H9 (cell line): Measurements from ENCODE around the gene CRK. TPM values are rescaled to one million over a fixed set of nuclear protein-coding genes. Genes with fewer than 3 reads are reported as not detected.

Experiments
- DNase-seq: peaks from one replicate; pipeline ENCODE4 v3.0.0-alpha.2; 2017
- H2AFZ ChIP-seq: one replicate; pipeline ENCODE4 v1.6.1; 2013; ENCODE audit warnings: mild to moderate bottlenecking, low read length, control low read depth, moderate library complexity
- H2AK5ac ChIP-seq: 2 replicates; pipeline ENCODE4 v1.6.1; 2013; ENCODE audit warnings: low read length, control low read depth, mixed read lengths; ENCODE audit not compliant: insufficient read length
- H2BK120ac ChIP-seq: one replicate; pipeline ENCODE4 v1.6.1; 2013; ENCODE audit warnings: low read depth, mild to moderate bottlenecking, low read length, control low read depth, inconsistent platforms; ENCODE audit not compliant: poor library complexity, severe bottlenecking
- H2BK12ac ChIP-seq: 2 replicates; pipeline ENCODE4 v1.6.1; 2013; ENCODE audit warnings: low read length, control low read depth, mixed read lengths, low read depth; ENCODE audit not compliant: insufficient read length
- H2BK15ac ChIP-seq: 2 replicates; pipeline ENCODE4 v1.6.1; 2013; ENCODE audit warnings: low read depth, low read length, control low read depth
- H2BK20ac ChIP-seq: one replicate; pipeline ENCODE4 v1.6.1; 2013; ENCODE audit warnings: low read depth, mild to moderate bottlenecking, low read length, control low read depth, inconsistent platforms; ENCODE audit not compliant: poor library complexity, severe bottlenecking
- H2BK5ac ChIP-seq: 2 replicates; pipeline ENCODE4 v1.6.1; 2013; ENCODE audit warnings: low read length, control low read depth, mixed read lengths; ENCODE audit not compliant: insufficient read length
- H3K14ac ChIP-seq: 2 replicates; pipeline ENCODE4 v1.6.1; 2013; ENCODE audit warnings: low read length, control low read depth; ENCODE audit not compliant: insufficient read depth
- H3K18ac ChIP-seq: 2 replicates; pipeline ENCODE4 v1.6.1; 2013; ENCODE audit warnings: low read depth, mild to moderate bottlenecking, mixed read lengths, low read length, control low read depth; ENCODE audit not compliant: insufficient read length
- H3K23ac ChIP-seq: 2 replicates; pipeline ENCODE4 v1.6.1; 2013; ENCODE audit warnings: low read length, control low read depth, mixed read lengths, low read depth; ENCODE audit not compliant: insufficient read length
- H3K23me2 ChIP-seq: 2 replicates; pipeline ENCODE4 v1.6.1; 2013; ENCODE audit warnings: low read depth, mild to moderate bottlenecking, mixed read lengths, low read length, control low read depth; ENCODE audit not compliant: insufficient read length, poor library complexity, severe bottlenecking
- H3K27ac ChIP-seq: 2 replicates; pipeline ENCODE4 v1.5.1; 2013; ENCODE audit warnings: low read length, control low read depth, mixed read lengths, low read depth; ENCODE audit not compliant: insufficient read length
- H3K27me3 ChIP-seq: 2 replicates; pipeline ENCODE4 v1.6.1; 2013; ENCODE audit warnings: low read length, control low read depth, inconsistent platforms; ENCODE audit not compliant: insufficient read depth
- H3K4ac ChIP-seq: 2 replicates; pipeline ENCODE4 v1.6.1; 2013; ENCODE audit warnings: low read depth, mild to moderate bottlenecking, control low read depth, inconsistent platforms, low read length, moderate library complexity
- H3K4me1 ChIP-seq: 2 replicates; pipeline ENCODE4 v1.6.1; 2013; ENCODE audit warnings: low read length, control low read depth, inconsistent platforms; ENCODE audit not compliant: insufficient read depth
- H3K4me2 ChIP-seq: 2 replicates; pipeline ENCODE4 v1.6.1; 2013; ENCODE audit warnings: low read length, control low read depth, mixed read lengths; ENCODE audit not compliant: insufficient read length, insufficient read depth
- H3K56ac ChIP-seq: 2 replicates; pipeline ENCODE4 v1.6.1; 2013; ENCODE audit warnings: low read depth, mild to moderate bottlenecking, mixed read lengths, low read length, control low read depth; ENCODE audit not compliant: insufficient read length
- H3K79me1 ChIP-seq: 2 replicates; pipeline ENCODE4 v1.6.1; 2013; ENCODE audit warnings: low read depth, mild to moderate bottlenecking, moderate library complexity, low read length, control low read depth, inconsistent platforms; ENCODE audit not compliant: insufficient read depth, poor library complexity, severe bottlenecking
- H3K79me2 ChIP-seq: 2 replicates; pipeline ENCODE4 v1.6.1; 2013; ENCODE audit warnings: low read length, control low read depth, inconsistent platforms; ENCODE audit not compliant: insufficient read depth
- H3K9ac ChIP-seq: 2 replicates; pipeline ENCODE4 v1.6.1; 2013; ENCODE audit warnings: low read length, control low read depth, mixed read lengths; ENCODE audit not compliant: insufficient read length; ENCODE audit errors: extremely low read depth
- H3K9me3 ChIP-seq: one replicate; pipeline ENCODE4 v1.6.1; 2013; ENCODE audit warnings: low read depth, low read length, inconsistent platforms; ENCODE audit not compliant: control insufficient read depth
- H3T11ph ChIP-seq: one replicate; pipeline ENCODE4 v1.6.1; 2013; ENCODE audit warnings: mild to moderate bottlenecking, low read length, control low read depth, inconsistent platforms
- H4K20me1 ChIP-seq: one replicate; pipeline ENCODE4 v1.6.1; 2013; ENCODE audit not compliant: control insufficient read depth, insufficient read length, insufficient read depth
- H4K5ac ChIP-seq: 2 replicates; pipeline ENCODE4 v1.6.1; 2013; ENCODE audit warnings: low read depth, mild to moderate bottlenecking, mixed read lengths, low read length, control low read depth; ENCODE audit not compliant: insufficient read length
- H4K8ac ChIP-seq: replicated peaks from 2 replicates; pipeline ENCODE4 v1.6.1; 2013; ENCODE audit warnings: low read length, control low read depth, mixed read lengths, low read depth; ENCODE audit not compliant: insufficient read length
- H4K91ac ChIP-seq: 2 replicates; pipeline ENCODE4 v1.6.1; 2013; ENCODE audit warnings: low read depth, mild to moderate bottlenecking, moderate library complexity, mixed read lengths, low read length, control low read depth; ENCODE audit not compliant: insufficient read length
- H3K27ac Mint-ChIP-seq, 3 experiments: 2 replicates in 2 of 3; 3 replicates in 1 of 3; pipeline ENCODE4 v1.8.0; 2020 to 2021; ENCODE audit warnings: mixed read lengths in 3 of 3, mild to moderate bottlenecking in 1 of 3, moderate library complexity in 1 of 3
- H3K27me3 Mint-ChIP-seq: 2 replicates; pipeline ENCODE4 v1.8.0; 2021; ENCODE audit warnings: low read depth, mild to moderate bottlenecking, moderate library complexity, mixed read lengths
- H3K36me3 Mint-ChIP-seq, 3 experiments: 2 replicates in 2 of 3; 3 replicates in 1 of 3; pipeline ENCODE4 v1.8.0; 2020 to 2021; ENCODE audit warnings: low read depth in 3 of 3, mixed read lengths in 3 of 3; ENCODE audit not compliant: insufficient read depth in 1 of 3
- H3K4me1 Mint-ChIP-seq, 2 experiments: 2 replicates each; pipeline ENCODE4 v1.8.0; 2020; ENCODE audit warnings: mixed read lengths in 2 of 2
- H3K4me3 Mint-ChIP-seq, 2 experiments: 2 replicates in 1 of 2; 3 replicates in 1 of 2; pipeline ENCODE4 v1.8.0; 2020 to 2021; ENCODE audit warnings: mild to moderate bottlenecking in 2 of 2, mixed read lengths in 2 of 2, moderate library complexity in 1 of 2
- H3K9me3 Mint-ChIP-seq, 2 experiments: 2 replicates in 1 of 2; 3 replicates in 1 of 2; pipeline ENCODE4 v1.8.0; 2020; ENCODE audit warnings: mild to moderate bottlenecking in 2 of 2, mixed read lengths in 2 of 2, moderate library complexity in 1 of 2
- WGBS: extraction: QIAGEN DNeasy Blood & Tissue Kit; methylation state at CpG from one replicate; pipeline ENCODE4 v1.1.7; 2013; ENCODE audit warnings: missing lambda C conversion rate, low lambda C conversion rate, mixed read lengths; ENCODE audit not compliant: insufficient read length; ENCODE audit errors: extremely low coverage; 5-methylcytosine and 5-hydroxymethylcytosine counted together
- total RNA-seq: library from RNA; stranded (reverse); gene quantifications from 2 replicates; pipeline ENCODE4 v1.2.1, GENCODE V29; 2021
- TF ChIP-seq, protein P1 (sequence below): fragments of 200-600 bp; sonication (generic); conservative IDR thresholded peaks from 3 replicates; pipeline ENCODE4 v1.8.0; 2021; ENCODE audit warnings: antibody characterized with exemption, mild to moderate bottlenecking

CRK gene
- total RNA-seq, 1 experiment from 2014 or later = 58.9 TPM

DNA sequence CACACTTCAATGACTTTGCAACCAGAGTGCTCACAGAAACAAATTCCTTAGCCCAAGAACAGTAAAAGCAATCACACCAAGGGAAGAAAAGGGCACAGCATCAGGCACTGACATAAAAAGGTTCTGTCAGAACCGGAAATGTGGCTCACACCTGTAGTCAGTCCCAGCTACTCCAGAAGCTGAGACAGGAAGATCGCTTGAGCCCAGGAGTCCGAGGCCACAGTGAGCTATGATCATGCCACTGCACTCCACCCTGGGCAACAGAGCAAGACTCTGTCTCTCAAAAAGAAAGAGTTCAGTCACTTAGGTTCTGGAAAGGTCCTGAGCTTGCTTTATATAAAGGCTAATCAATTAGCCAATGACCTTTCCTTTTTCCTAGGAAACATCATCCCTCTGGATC is 78.7 kb downstream of the CRK start:
- no peaks in the 10 kb centered on the region; the same call in 1 of the 2 replicates for H3K4me1 ChIP-seq
- H4K91ac ChIP-seq = no peak overlapping the region
- no peaks in the 10 kb centered on the region for H4K20me1 ChIP-seq

More for the DNA sequence above, 78.7 kb downstream of the CRK start:
- Mint-ChIP-seq H3K27me3 (no peaks in the 10 kb centered on the region), H3K9me3 (no peaks in the 10 kb centered on the region), H3K4me3 (no peak overlapping the region), H3K36me3 (peaks cover 5 to 34% (median 22%) of the 10 kb centered on the region in 3 experiments; a peak in 6 of 7 replicates), H3K4me1 (peaks cover 48 to 60% of the 10 kb centered on the region in 2 experiments), H3K27ac (peak overlapping the region in 2 of 3 experiments; percentile 39 to 67; a peak in 2 of 7 replicates)
- Histone ChIP-seq H4K8ac (no peak overlapping the region), H3K27ac (no peak overlapping the region), H3K9ac (no peak overlapping the region), H3K23ac (no peak overlapping the region), H3K18ac (no peak overlapping the region), H3K14ac (no peak overlapping the region), H3K23me2 (no peaks in the 10 kb centered on the region), H2BK12ac (no peak overlapping the region), H3K4me2 (no peak overlapping the region), H4K5ac (no peak overlapping the region), H3K56ac (no peak overlapping the region), H3K79me2 (peaks cover 95% of the 10 kb centered on the region), H2BK120ac (no peak overlapping the region), H2BK5ac (no peak overlapping the region), H2AFZ (no peak overlapping the region), H3K9me3 (no peaks in the 10 kb centered on the region), H3K4ac (no peak overlapping the region), H3K27me3 (no peaks in the 10 kb centered on the region), H2AK5ac (no peak overlapping the region), H3T11ph (no peak overlapping the region), H2BK20ac (no peak overlapping the region), H3K79me1 (peaks cover 4% of the 10 kb centered on the region), H2BK15ac (no peak overlapping the region)
- DNase-seq = no peak
- TF ChIP-seq, protein P1, sequence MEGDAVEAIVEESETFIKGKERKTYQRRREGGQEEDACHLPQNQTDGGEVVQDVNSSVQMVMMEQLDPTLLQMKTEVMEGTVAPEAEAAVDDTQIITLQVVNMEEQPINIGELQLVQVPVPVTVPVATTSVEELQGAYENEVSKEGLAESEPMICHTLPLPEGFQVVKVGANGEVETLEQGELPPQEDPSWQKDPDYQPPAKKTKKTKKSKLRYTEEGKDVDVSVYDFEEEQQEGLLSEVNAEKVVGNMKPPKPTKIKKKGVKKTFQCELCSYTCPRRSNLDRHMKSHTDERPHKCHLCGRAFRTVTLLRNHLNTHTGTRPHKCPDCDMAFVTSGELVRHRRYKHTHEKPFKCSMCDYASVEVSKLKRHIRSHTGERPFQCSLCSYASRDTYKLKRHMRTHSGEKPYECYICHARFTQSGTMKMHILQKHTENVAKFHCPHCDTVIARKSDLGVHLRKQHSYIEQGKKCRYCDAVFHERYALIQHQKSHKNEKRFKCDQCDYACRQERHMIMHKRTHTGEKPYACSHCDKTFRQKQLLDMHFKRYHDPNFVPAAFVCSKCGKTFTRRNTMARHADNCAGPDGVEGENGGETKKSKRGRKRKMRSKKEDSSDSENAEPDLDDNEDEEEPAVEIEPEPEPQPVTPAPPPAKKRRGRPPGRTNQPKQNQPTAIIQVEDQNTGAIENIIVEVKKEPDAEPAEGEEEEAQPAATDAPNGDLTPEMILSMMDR = no peak
- WGBS = no CpG with 5 or more reads among the region's 3 CpGs
